Liver (tissue), 3 donors: Measurements from ENCODE around the gene NR5A2.

ENCODE experiments used
- GABPA ChIP-seq, 2 donors: IDR thresholded peaks in 1 of 2; conservative IDR thresholded peaks in 1 of 2; 2 replicates each; pipeline ENCODE4 v1.6.1; 2016; ENCODE audit warnings: antibody characterized with exemption in 2 of 2, mild to moderate bottlenecking in 1 of 2, moderate library complexity in 1 of 2
- RAD21 ChIP-seq, 2 donors: IDR thresholded peaks; 2 replicates each; pipeline ENCODE4 v1.6.1; 2016; ENCODE audit warnings: antibody characterized with exemption in 2 of 2, mild to moderate bottlenecking in 2 of 2
- TAF1 ChIP-seq: conservative IDR thresholded peaks from 2 replicates; pipeline ENCODE4 v1.6.1; 2016; ENCODE audit warnings: antibody characterized with exemption, mild to moderate bottlenecking
- YY1 ChIP-seq: IDR thresholded peaks from 2 replicates; pipeline ENCODE4 v1.6.1; 2016; ENCODE audit warnings: antibody characterized with exemption, mild to moderate bottlenecking
- TF ChIP-seq, protein P1 (sequence below): fragments of 150-350 bp; IDR thresholded peaks from 2 replicates; pipeline ENCODE4 v1.5.1; 2017; ENCODE audit warnings: improper control_type of control experiment, low read depth, low read length; ENCODE audit not compliant: missing input control
- TF ChIP-seq, protein P2 (sequence below): IDR thresholded peaks from 2 replicates; pipeline ENCODE4 v1.6.1; 2016; ENCODE audit warnings: antibody characterized with exemption
- TF ChIP-seq, protein P3 (sequence below): IDR thresholded peaks from 2 replicates; pipeline ENCODE4 v1.6.1; 2016; ENCODE audit warnings: antibody characterized with exemption, mild to moderate bottlenecking
- TF ChIP-seq, protein P4 (sequence below): IDR thresholded peaks from 2 replicates; pipeline ENCODE4 v1.6.1; 2016; ENCODE audit warnings: antibody characterized with exemption
- donor health status: healthy.
- donor health status: healthy.

DNA sequence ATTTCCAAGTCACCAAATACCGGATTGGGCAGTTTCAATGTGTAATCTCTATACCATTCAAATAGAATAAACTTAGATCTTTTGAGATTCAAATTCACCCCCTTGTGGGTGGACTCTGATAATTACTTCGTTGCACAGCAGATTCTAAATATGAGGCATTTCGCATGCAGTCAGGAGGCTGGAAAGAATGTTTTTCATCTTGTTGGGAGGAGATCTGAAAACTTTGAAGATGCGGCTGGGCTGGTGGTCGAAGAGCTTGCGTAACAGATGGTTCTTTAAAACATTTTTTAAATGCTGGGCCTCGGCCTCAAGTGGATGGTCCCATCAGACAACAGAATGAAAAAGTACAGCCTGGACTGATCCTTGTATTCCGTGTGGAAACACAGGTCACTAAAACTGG is 10.4 kb downstream of the NR5A2 start:
- TF ChIP-seq, protein P1, sequence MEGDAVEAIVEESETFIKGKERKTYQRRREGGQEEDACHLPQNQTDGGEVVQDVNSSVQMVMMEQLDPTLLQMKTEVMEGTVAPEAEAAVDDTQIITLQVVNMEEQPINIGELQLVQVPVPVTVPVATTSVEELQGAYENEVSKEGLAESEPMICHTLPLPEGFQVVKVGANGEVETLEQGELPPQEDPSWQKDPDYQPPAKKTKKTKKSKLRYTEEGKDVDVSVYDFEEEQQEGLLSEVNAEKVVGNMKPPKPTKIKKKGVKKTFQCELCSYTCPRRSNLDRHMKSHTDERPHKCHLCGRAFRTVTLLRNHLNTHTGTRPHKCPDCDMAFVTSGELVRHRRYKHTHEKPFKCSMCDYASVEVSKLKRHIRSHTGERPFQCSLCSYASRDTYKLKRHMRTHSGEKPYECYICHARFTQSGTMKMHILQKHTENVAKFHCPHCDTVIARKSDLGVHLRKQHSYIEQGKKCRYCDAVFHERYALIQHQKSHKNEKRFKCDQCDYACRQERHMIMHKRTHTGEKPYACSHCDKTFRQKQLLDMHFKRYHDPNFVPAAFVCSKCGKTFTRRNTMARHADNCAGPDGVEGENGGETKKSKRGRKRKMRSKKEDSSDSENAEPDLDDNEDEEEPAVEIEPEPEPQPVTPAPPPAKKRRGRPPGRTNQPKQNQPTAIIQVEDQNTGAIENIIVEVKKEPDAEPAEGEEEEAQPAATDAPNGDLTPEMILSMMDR: no peak
- TF ChIP-seq YY1 (no peak), TAF1 (no peak), RAD21 (IDR thresholded peaks at IDR 0.05) (no peak), GABPA (IDR thresholded peaks at IDR 0.05 in 1 of 2, conservative IDR thresholded peaks at IDR 0.05 in 1 of 2) (no peak)
- TF ChIP-seq, protein P2, sequence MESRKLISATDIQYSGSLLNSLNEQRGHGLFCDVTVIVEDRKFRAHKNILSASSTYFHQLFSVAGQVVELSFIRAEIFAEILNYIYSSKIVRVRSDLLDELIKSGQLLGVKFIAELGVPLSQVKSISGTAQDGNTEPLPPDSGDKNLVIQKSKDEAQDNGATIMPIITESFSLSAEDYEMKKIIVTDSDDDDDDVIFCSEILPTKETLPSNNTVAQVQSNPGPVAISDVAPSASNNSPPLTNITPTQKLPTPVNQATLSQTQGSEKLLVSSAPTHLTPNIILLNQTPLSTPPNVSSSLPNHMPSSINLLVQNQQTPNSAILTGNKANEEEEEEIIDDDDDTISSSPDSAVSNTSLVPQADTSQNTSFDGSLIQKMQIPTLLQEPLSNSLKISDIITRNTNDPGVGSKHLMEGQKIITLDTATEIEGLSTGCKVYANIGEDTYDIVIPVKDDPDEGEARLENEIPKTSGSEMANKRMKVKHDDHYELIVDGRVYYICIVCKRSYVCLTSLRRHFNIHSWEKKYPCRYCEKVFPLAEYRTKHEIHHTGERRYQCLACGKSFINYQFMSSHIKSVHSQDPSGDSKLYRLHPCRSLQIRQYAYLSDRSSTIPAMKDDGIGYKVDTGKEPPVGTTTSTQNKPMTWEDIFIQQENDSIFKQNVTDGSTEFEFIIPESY: no peak
- TF ChIP-seq, protein P3, sequence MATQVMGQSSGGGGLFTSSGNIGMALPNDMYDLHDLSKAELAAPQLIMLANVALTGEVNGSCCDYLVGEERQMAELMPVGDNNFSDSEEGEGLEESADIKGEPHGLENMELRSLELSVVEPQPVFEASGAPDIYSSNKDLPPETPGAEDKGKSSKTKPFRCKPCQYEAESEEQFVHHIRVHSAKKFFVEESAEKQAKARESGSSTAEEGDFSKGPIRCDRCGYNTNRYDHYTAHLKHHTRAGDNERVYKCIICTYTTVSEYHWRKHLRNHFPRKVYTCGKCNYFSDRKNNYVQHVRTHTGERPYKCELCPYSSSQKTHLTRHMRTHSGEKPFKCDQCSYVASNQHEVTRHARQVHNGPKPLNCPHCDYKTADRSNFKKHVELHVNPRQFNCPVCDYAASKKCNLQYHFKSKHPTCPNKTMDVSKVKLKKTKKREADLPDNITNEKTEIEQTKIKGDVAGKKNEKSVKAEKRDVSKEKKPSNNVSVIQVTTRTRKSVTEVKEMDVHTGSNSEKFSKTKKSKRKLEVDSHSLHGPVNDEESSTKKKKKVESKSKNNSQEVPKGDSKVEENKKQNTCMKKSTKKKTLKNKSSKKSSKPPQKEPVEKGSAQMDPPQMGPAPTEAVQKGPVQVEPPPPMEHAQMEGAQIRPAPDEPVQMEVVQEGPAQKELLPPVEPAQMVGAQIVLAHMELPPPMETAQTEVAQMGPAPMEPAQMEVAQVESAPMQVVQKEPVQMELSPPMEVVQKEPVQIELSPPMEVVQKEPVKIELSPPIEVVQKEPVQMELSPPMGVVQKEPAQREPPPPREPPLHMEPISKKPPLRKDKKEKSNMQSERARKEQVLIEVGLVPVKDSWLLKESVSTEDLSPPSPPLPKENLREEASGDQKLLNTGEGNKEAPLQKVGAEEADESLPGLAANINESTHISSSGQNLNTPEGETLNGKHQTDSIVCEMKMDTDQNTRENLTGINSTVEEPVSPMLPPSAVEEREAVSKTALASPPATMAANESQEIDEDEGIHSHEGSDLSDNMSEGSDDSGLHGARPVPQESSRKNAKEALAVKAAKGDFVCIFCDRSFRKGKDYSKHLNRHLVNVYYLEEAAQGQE: no peak
- TF ChIP-seq, protein P4, sequence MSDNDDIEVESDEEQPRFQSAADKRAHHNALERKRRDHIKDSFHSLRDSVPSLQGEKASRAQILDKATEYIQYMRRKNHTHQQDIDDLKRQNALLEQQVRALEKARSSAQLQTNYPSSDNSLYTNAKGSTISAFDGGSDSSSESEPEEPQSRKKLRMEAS: no peak
